GM12891 (cell line): ENCODE data around the gene HDAC9.

ENCODE experiments used
- POLR2A ChIP-seq: IDR thresholded peaks from 2 replicates; pipeline ENCODE4 v1.6.1; 2011; ENCODE audit warnings: low read depth, low read length, control low read depth
- POLR2AphosphoS5 ChIP-seq: IDR thresholded peaks from 2 replicates; pipeline ENCODE4 v1.6.1; 2011; ENCODE audit warnings: low read depth, low read length, control low read depth
- TAF1 ChIP-seq: IDR thresholded peaks from 2 replicates; pipeline ENCODE4 v1.6.1; 2011; ENCODE audit warnings: low read depth, low read length, control low read depth

DNA sequence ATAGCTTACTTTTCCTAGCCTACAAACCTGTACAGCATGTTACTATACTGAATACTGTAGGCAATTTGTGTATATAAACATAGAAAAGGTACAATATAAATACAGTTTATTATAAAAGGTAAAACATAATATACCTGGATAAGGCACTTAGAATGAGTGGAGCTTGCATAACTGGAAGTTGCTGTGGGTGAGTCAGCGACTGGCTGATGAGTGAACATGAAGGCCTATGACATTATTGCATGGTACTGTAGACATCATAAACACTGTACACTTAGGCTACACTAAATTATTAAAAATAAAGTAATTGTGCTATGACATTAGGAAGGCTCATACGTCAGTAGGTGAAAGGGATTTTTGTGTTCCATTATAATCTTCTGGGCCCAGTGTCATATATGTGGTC, 228.8 kb downstream of the HDAC9 start:
- no peak for TF ChIP-seq POLR2A
- no peak for TF ChIP-seq TAF1
- TF ChIP-seq POLR2AphosphoS5, result no peak
